HG03066 (cell line): ENCODE results near the gene ZNF83.
"Not testable (repeated sequence)": the region's sequence is repeated elsewhere in the genome, so short reads cannot be mapped to it uniquely, and the experiment has no call there.

Experiments used
- ATAC-seq: cut with Tn5 transposase; IDR thresholded peaks from one replicate; pipeline ENCODE4 v1.9.1; 2021; ENCODE audit warnings: low read depth; ENCODE audit not compliant: unreplicated experiment

Gene ZNF83

DNA sequence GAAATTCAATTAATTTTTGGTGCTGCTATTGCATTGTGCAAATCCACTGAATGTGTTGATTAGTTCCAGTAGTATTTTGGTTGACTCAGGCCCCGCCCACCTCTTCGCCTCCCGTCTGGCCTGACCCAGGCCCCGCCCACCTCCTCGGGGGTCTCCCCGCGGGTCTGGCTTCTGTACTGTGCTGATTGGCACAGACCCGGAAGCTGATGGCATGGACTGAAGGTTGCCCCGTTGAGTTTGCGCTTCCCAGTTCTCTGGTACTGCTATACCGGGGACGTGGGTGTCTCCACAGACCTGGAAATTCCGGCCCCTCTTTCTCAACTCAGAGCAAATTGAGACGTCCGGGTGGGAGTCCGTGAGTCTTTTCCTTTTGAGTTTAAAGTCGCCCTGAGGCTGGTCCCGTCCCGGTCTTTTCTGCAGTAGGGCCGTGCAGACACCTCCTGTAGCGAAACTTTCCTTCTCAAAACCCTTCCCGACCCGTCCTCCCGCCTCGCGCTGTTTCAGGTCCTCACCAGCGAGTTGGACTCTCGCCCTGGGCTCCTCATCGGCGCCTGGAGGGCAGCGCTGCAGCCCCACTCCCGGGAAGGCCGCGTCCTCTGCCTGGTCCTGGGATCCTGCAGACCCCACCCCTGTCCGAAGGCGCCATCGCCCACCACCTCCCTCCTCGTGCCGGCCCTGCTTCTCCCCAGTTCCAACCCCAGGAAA lies 53.3 kb downstream of the ZNF83 start:
- ATAC-seq: no peak

DNA sequence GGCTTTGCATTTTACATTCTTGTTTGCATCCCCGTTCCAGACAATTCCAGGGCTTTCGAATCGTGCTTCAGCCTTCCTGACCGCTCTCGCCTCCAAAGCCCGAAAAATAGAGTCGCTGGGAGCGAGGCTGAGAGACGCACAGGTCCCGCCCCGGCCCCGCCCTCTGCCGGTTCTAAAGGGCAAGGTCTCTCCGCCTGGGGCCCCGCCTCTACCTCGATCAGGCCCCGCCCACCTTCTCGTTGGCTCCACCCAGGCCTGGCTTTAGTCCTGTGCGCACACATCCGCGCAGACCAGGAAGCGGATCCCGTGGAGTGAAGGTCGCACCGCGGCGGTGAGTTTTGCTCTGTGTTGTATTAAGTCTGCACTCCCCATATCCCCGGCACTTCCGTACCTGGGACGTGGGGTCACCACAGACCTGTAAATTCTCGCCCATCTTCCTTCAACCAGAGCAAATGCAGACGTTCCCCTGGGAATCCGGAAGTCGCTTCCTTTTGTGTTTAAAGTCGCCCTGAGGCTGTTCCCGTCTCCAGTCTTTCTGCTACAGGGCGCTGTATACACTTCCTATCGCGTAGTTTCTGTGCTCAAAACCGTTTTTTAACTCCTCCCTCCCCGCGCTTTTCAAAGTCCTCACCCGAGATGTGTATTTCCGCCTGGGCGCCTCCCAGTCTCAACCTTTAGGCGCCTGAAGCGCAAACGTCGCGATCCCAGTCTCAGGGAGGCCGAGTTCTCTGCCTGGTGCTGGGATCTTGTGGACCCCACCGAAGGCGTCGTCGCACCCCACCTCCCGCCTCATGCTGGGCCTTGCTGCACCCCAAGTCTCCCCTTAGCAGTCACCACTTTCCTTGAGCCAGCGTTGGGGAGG lies 67.9 kb downstream of the ZNF83 start, which contains the start of gene ZNF701:
TSS of gene ZNF701 (plus strand) at position 288 of the 862 bp plus-strand sequence. CDS start 3,861 bp downstream, outside the sequence.
- ATAC-seq: peak; percentile 88

DNA sequence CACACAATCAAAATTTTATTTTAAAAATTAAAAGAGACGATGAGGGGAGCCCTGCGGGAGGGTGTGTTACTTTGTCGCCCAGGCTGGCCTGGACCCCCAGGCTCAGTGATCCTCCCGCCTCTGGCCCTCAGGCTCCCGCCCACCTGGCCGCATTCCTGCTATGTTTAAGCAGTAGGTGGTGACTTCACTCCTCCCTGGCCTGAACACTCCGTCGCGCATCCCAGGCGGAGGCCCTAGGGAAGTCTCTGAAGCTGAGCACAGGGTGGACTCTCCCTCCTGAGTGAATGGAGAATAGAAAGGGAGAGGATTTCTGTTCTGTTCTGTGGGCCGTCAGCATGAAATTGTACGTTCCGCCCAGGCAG lies 68.5 kb downstream of the ZNF83 start:
- ATAC-seq: not testable (repeated sequence)

DNA sequence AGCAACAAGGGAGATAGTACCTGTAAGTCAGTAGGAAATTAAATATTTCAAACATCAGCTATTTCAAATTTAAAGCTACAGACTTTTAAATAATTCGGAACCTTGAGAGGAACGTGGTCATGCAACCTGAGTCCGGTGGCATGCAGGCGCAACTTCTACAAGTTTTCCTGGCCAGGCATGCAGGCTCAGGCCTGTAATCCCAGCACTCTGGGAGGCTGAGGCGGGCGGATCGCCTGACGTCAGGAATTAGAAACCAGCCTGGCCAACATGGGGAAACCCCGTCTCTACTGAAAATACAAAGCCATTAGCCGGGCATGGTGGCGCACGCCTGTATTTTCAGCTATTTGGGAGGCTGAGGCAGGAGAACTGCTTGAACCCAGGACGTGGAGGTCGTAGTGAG lies 70.2 kb downstream of the ZNF83 start:
- ATAC-seq: no peak

DNA sequence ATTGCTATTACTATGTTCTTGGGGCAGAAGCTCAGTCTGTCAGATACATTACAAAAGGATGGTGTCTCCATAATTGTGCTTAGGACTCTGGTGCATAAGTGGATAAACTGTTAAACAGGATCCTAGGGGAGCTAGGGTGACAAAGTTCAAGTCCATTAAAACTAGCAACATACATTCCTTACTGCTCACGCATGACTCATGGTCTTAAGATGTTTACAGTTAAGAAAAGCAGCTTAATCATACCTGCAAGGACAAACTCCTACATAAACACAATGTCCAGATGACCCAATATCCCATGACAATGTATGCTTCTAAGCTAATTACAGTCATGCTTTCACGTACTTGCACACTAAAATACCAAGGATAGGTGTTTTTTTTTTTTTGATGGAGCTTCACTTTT lies 71.6 kb downstream of the ZNF83 start:
- ATAC-seq: no peak

DNA sequence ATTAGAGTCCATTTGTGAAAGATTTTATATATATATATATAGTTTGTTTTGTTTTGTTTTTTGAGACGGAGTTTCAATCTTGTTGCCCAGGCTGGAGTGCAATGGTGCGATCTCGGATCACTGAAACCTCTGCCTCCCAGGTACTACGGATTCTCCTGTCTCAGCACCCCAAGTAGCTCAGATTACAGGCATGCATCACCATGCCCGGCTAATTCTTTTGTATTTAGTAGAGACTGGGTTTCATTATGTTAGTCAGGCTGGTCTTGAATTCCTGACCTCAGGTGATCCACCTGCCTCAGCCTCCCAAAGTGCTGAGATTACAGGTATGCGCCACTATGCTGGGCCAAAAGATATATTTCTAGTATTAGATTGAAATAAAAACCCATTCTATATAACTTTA lies 72.0 kb downstream of the ZNF83 start:
- no peak for ATAC-seq
